Measurements from ENCODE around the gene AOPEP. TPM values are rescaled to one million over a fixed set of nuclear protein-coding genes. Genes with fewer than 3 reads are reported as not detected.

Gene AOPEP
- total and polyA plus RNA-seq, 2 donors (not counting 3 experiments of a cell fraction or from before 2014, with no cell fraction given): 20.2 to 41.6 TPM

DNA sequence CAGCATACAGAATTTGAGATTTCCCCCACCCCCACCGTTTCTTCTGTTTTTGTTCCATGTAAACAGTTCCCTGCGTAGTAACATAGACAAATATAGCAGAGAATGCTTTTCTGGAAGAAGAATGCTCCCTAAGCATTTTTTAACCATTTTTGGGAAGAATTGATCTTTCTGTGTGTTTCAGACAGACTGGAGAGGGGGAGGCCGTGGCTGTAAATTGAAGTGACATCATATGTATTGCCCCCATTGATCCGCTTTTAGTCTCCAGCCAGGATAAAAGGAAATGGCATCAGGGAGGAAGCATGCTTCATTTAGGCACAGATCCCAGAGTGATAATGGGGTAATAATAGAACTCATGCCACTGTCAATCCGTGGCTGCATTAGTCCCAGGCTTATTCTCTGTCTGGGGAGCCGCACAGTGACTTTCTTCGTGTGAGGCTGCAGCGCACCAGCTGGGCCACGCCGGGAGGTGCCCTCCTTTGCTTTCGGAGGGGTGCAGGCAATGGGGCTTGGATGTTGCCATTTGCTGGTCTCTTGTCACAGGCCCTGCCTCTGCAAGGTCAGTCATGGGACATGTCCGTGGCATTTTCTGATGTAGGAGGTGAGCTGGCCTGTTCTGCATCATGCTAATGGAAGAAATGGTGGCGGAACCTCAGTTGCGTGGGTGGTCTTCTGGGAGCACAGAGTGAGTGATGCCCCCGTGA, 329.5 kb downstream of the AOPEP start:
- Histone ChIP-seq H3K27me3 (ENCODE audit: control insufficient read depth in 2 of 2, insufficient read depth in 2 of 2, low read length in 2 of 2) (no peaks in the 10 kb centered on the region), H2AFZ (ENCODE audit: low read depth, low read length) (no peak overlapping the region), H3K79me2 (ENCODE audit: control insufficient read depth, insufficient read depth, low read length) (peaks cover 27% of the 10 kb centered on the region), H3K36me3 (ENCODE audit: control insufficient read depth in 2 of 2, extremely low read depth in 1 of 2, insufficient read depth in 2 of 2, low read length in 2 of 2) (peaks cover 0 to 2% of the 10 kb centered on the region in 2 experiments), H4K20me1 (replicated peaks; ENCODE audit: control insufficient read depth, extremely low read depth, insufficient read depth, low read length) (peaks cover 3% of the 10 kb centered on the region), H3K4me3 (replicated peaks in 1 of 3; ENCODE audit: insufficient read depth in 1 of 3, low read depth in 1 of 3, low read length in 3 of 3) (no peak overlapping the region), H3K27ac (ENCODE audit: insufficient read depth, low read depth, low read length) (peak overlapping the region; percentile 72), H3K9ac (replicated peaks; ENCODE audit: extremely low read depth, insufficient read depth, low read length) (peak overlapping the region; percentile 52), H3K4me1 (ENCODE audit: control insufficient read depth, extremely low read depth, insufficient read depth, low read length) (peaks cover 18% of the 10 kb centered on the region), H3K9me1 (replicated peaks; ENCODE audit: control insufficient read depth, extremely low read depth, insufficient read depth, low read length) (no peaks in the 10 kb centered on the region), H3K9me3 (replicated peaks; ENCODE audit: control insufficient read depth, insufficient read depth, low read length) (no peaks in the 10 kb centered on the region), H3K4me2 (ENCODE audit: insufficient read depth, low read length) (peak overlapping the region; percentile 28)
- ChIA-PET POLR2A (no interaction called here), CTCF (interaction anchor here (0.8 kb wide), 1 partner anchor 8 kb away, joined by 3 read pairs; no protein-coding TSS in a partner anchor)
- dilution Hi-C loops (cut with MboI; ENCODE audit: extremely low pct_ligation_motif_present, low sequenced_read_pairs) (no loop called here), intact Hi-C loops (cut with micrococcal nuclease) (loop anchor here (2.0 kb wide), 1 partner anchor 49 kb away; no protein-coding TSS in a partner anchor)
- TSS peak; percentile 30 for BruUV-seq (replicated peaks)
- peak; percentile 88 for FAIRE-seq
- DNase-seq (ENCODE audit: low read depth, low spot score): peak; percentile 74
- TF ChIP-seq JUN (IDR thresholded peaks at IDR 0.05; ENCODE audit: borderline replicate concordance, insufficient read depth, insufficient read length, low read depth): peak; percentile 60
- no peak for TF ChIP-seq CTCF (IDR thresholded peaks at IDR 0.05; ENCODE audit: extremely low read depth in 1 of 2, insufficient read depth in 1 of 2, low read depth in 1 of 2, low read length in 2 of 2)
- TF ChIP-seq MYC (IDR thresholded peaks at IDR 0.05; ENCODE audit: low read depth, low read length): no peak
- TF ChIP-seq GATA2 (IDR thresholded peaks at IDR 0.05; ENCODE audit: insufficient read depth, insufficient read length, low read depth, low read length): peak; percentile 89
- no peak for TF ChIP-seq POLR2AphosphoS5 (IDR thresholded peaks at IDR 0.05; ENCODE audit: insufficient read depth, low read depth, low read length)
- no peak for TF ChIP-seq POLR2A (IDR thresholded peaks at IDR 0.05; ENCODE audit: low read depth, low read length)
- no peak for TF ChIP-seq MAX (IDR thresholded peaks at IDR 0.05; ENCODE audit: insufficient read depth, insufficient read length)
- TF ChIP-seq EZH2 (IDR thresholded peaks at IDR 0.05; ENCODE audit: borderline replicate concordance, low read depth, low read length, severe bottlenecking): no peak
- TF ChIP-seq FOS (IDR thresholded peaks at IDR 0.05; ENCODE audit: borderline replicate concordance, insufficient read depth, low read length): no peak

Measured in endothelial cell of umbilical vein (primary cell).